Uterus (tissue), 2 donors: Measurements from ENCODE around the gene PSG11.

Experiments
- CTCF ChIP-seq, 4 experiments: fragments of 200-600 bp in 2 of 4; fragments of 450-650 bp in 2 of 4; sonication (generic) in 2 of 4; IDR thresholded peaks; one replicate each; pipeline ENCODE4 v1.5.1; 2016 to 2019; ENCODE audit warnings: antibody characterized with exemption in 4 of 4, mild to moderate bottlenecking in 2 of 4, moderate library complexity in 1 of 4
- POLR2A ChIP-seq, 2 donors: fragments of 450-650 bp; IDR thresholded peaks; one replicate each; pipeline ENCODE4 v1.6.1; 2016; ENCODE audit warnings: antibody characterized with exemption in 2 of 2, mild to moderate bottlenecking in 1 of 2, moderate library complexity in 1 of 2

- TF ChIP-seq CTCF (IDR thresholded peaks at IDR 0.05) (no peak), POLR2A (IDR thresholded peaks at IDR 0.05) (no peak)
These were observed 40.7 kb downstream of the PSG11 start for GRCh38 chr19:42985588-42985987.
